Measurements from ENCODE around the gene BDH1.

Gene BDH1

DNA sequence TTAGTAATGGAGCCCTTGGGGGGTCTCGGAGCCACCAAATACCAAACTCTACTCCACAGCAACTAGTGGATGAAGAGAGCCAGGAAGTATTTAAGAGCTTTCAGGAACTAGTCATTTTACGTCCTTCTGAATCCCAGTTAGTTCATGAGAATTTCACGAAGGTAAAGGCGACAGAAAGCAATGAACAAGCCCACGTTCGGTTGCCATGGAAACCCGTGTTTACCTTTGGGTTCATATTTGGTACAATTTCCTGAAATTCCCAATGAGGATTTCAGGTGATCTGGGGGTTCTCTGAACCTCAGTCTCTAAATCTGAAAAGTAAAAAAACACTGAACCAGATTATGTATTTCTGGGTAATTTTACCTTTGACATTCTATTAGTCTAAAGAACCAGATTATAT lies 93.0 kb downstream of the BDH1 start:
- no peak overlapping the region for H3K4me3 ChIP-seq (ENCODE audit: low read depth, low read length)
- TF ChIP-seq POLR2A (IDR thresholded peaks at IDR 0.05; ENCODE audit: extremely low read depth, insufficient read length) (no peak), MYC (IDR thresholded peaks at IDR 0.05; ENCODE audit: low read depth, low read length) (no peak)
- TF ChIP-seq, protein P1, sequence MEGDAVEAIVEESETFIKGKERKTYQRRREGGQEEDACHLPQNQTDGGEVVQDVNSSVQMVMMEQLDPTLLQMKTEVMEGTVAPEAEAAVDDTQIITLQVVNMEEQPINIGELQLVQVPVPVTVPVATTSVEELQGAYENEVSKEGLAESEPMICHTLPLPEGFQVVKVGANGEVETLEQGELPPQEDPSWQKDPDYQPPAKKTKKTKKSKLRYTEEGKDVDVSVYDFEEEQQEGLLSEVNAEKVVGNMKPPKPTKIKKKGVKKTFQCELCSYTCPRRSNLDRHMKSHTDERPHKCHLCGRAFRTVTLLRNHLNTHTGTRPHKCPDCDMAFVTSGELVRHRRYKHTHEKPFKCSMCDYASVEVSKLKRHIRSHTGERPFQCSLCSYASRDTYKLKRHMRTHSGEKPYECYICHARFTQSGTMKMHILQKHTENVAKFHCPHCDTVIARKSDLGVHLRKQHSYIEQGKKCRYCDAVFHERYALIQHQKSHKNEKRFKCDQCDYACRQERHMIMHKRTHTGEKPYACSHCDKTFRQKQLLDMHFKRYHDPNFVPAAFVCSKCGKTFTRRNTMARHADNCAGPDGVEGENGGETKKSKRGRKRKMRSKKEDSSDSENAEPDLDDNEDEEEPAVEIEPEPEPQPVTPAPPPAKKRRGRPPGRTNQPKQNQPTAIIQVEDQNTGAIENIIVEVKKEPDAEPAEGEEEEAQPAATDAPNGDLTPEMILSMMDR (IDR thresholded peaks at IDR 0.05; ENCODE audit: low read depth, low read length): no peak
- TF ChIP-seq, protein P2, sequence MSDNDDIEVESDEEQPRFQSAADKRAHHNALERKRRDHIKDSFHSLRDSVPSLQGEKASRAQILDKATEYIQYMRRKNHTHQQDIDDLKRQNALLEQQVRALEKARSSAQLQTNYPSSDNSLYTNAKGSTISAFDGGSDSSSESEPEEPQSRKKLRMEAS (IDR thresholded peaks at IDR 0.05; ENCODE audit: low read depth, low read length): no peak
- no peak for DNase-seq (ENCODE audit: low read depth)

DNA sequence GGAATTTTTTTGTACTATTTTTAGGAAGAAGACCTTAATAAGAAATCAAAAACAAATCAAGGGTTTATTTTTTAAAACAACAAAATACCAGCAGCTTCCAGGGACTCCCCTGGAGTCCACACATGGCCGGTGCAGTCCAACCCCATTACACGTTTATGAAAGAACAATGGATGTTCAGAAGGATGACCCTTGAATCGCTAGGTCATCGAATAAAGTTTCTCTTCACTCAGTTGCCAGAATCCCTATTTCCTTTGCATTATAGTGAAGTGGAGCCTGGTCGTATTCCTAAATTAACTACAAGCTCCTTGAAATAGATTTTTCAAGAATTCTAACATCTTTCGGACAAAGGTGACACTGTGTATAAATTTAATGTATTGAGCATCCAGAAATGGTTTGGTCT lies 95.1 kb downstream of the BDH1 start:
- H3K4me3 ChIP-seq (ENCODE audit: low read depth, low read length): no peak overlapping the region
- TF ChIP-seq POLR2A (IDR thresholded peaks at IDR 0.05; ENCODE audit: extremely low read depth, insufficient read length): no peak
- TF ChIP-seq, protein P1 (IDR thresholded peaks at IDR 0.05; ENCODE audit: low read depth, low read length): no peak
- no peak for TF ChIP-seq MYC (IDR thresholded peaks at IDR 0.05; ENCODE audit: low read depth, low read length)
- TF ChIP-seq, protein P2 (IDR thresholded peaks at IDR 0.05; ENCODE audit: low read depth, low read length): no peak
- DNase-seq (ENCODE audit: low read depth): no peak

DNA sequence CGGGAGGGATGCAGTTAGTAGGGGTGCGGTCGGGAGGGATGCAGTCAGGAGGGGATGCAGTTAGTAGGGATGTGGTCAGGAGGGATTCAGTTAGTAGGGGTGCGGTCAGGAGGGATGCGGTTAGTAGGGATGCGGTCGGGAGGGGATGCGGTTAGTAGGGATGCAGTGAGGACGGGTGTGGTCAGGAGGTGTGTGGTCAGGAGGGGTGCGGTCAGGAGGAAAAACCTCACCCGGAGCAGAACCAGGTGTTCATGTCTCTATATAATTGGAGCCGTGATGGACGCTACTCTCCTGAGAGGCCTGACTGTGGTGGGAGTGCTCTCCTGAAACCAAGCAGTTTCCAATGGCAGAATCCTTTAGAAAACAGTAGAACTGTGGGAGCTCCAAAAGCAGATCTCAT lies 95.8 kb downstream of the BDH1 start:
- H3K4me3 ChIP-seq (ENCODE audit: low read depth, low read length): no peak overlapping the region
- DNase-seq (ENCODE audit: low read depth): no peak
- TF ChIP-seq POLR2A (IDR thresholded peaks at IDR 0.05; ENCODE audit: extremely low read depth, insufficient read length): no peak
- TF ChIP-seq, protein P2 (IDR thresholded peaks at IDR 0.05; ENCODE audit: low read depth, low read length): no peak
- no peak for TF ChIP-seq MYC (IDR thresholded peaks at IDR 0.05; ENCODE audit: low read depth, low read length)
- TF ChIP-seq, protein P1 (IDR thresholded peaks at IDR 0.05; ENCODE audit: low read depth, low read length): no peak
